Globus pallidus (tissue), 1 donor: ENCODE data around the gene PCGF6.
A peak's percentile ranks its signal among the peaks of the same experiment; 100 is the strongest.
"Not testable (repeated sequence)": the region's sequence is repeated elsewhere in the genome, so short reads cannot be mapped to it uniquely, and the experiment has no call there.

ENCODE experiments used
- DNase-seq: peaks from one replicate; pipeline ENCODE4 v3.0.0-alpha.2; 2015; ENCODE audit warnings: low spot score

PCGF6 gene

GRCh38 chr10:103350517-103351260 lies at the start of gene PCGF6:
PCGF6 (minus strand) TSS chr10:103351140; CDS start chr10:103351066, 74 bp downstream.
- DNase-seq = peak; percentile 72

GRCh38 chr10:103397191-103397825 lies 46.4 kb upstream of the PCGF6 start:
- DNase-seq = no peak

- DNase-seq = no peak
Measured at GRCh38 chr10:103396789-103397087, 45.8 kb upstream of the PCGF6 start.

- peak; percentile 96 for DNase-seq
Measured at GRCh38 chr10:103396067-103396788, 45.3 kb upstream of the PCGF6 start, which contains the start of the genes ATP5MK and PDCD11. ATP5MK (minus strand) TSS chr10:103396475; CDS start chr10:103392457, 4,018 bp downstream. PDCD11 (plus strand) TSS chr10:103396626; CDS start chr10:103398427, 1,801 bp downstream.

GRCh38 chr10:103395754-103396066 lies 44.8 kb upstream of the PCGF6 start:
- no peak for DNase-seq

GRCh38 chr10:103394180-103394579 lies 43.2 kb upstream of the PCGF6 start:
- no peak for DNase-seq

- DNase-seq = no peak
Measured at GRCh38 chr10:103382769-103383168, 31.8 kb upstream of the PCGF6 start.

GRCh38 chr10:103374263-103374662 lies 23.3 kb upstream of the PCGF6 start:
- no peak for DNase-seq

GRCh38 chr10:103373544-103373943 lies 22.6 kb upstream of the PCGF6 start:
- no peak for DNase-seq

- DNase-seq = peak; percentile 94
Measured at GRCh38 chr10:103367782-103368518, 17.0 kb upstream of the PCGF6 start, which contains the start of gene TAF5. TAF5 (plus strand) TSS chr10:103367976; CDS start chr10:103367990, 14 bp downstream.

GRCh38 chr10:103367379-103367781 lies 16.4 kb upstream of the PCGF6 start:
- DNase-seq = no peak

- DNase-seq = not testable (repeated sequence)
Measured at GRCh38 chr10:103360791-103361190, 9.9 kb upstream of the PCGF6 start.

- DNase-seq = not testable (repeated sequence)
Measured at GRCh38 chr10:103359493-103359892, 8.6 kb upstream of the PCGF6 start.

GRCh38 chr10:103355906-103356599 lies 5.1 kb upstream of the PCGF6 start:
- DNase-seq = no peak

- not testable (repeated sequence) for DNase-seq
Measured at GRCh38 chr10:103354567-103354966, 3.6 kb upstream of the PCGF6 start.

- no peak for DNase-seq
Measured at GRCh38 chr10:103353281-103353680, 2.3 kb upstream of the PCGF6 start.

GRCh38 chr10:103350175-103350516 lies 794 bp downstream of the PCGF6 start:
- DNase-seq = no peak

GRCh38 chr10:103336370-103336769 lies 14.6 kb downstream of the PCGF6 start:
- no peak for DNase-seq

- no peak for DNase-seq
Measured at GRCh38 chr10:103334567-103334966, 16.4 kb downstream of the PCGF6 start.

GRCh38 chr10:103333934-103334520 lies 16.9 kb downstream of the PCGF6 start:
- no peak for DNase-seq

GRCh38 chr10:103327906-103328305 lies 23.0 kb downstream of the PCGF6 start:
- no peak for DNase-seq
